HL-60 (cell line): ENCODE results near the gene ATXN7L2.
A peak's percentile ranks its signal among the peaks of the same experiment; 100 is the strongest.

ENCODE experiments used
- DNase-seq, 2 experiments: peaks; one replicate each; pipeline ENCODE4 v3.0.0-alpha.2; 2010 to 2020; ENCODE audit warnings: low read depth in 1 of 2, low spot score in 1 of 2
- H3K27ac ChIP-seq: fragments of 250-450 bp; sonication (Bioruptor Pico); replicated peaks from 2 replicates; pipeline ENCODE4 v1.5.1; 2020; ENCODE audit warnings: mild to moderate bottlenecking, moderate library complexity
- H3K27me3 ChIP-seq: fragments of 250-450 bp; sonication (Bioruptor Pico); 2 replicates; pipeline ENCODE4 v1.5.1; 2021; ENCODE audit warnings: mild to moderate bottlenecking, moderate library complexity; ENCODE audit not compliant: insufficient read depth, poor library complexity, severe bottlenecking
- H3K4me3 ChIP-seq: replicated peaks from 2 replicates; pipeline ENCODE4 v1.5.1; 2011; ENCODE audit warnings: mild to moderate bottlenecking, control low read depth, low read length; ENCODE audit not compliant: insufficient read depth
- CTCF ChIP-seq: IDR thresholded peaks from one replicate; pipeline ENCODE4 v1.5.1; 2011; ENCODE audit warnings: low read length, control low read depth, inconsistent platforms; ENCODE audit not compliant: insufficient read depth
- GABPA ChIP-seq: IDR thresholded peaks from 2 replicates; pipeline ENCODE4 v1.6.1; 2012; ENCODE audit warnings: low read depth
- POLR2AphosphoS5 ChIP-seq: IDR thresholded peaks from 2 replicates; pipeline ENCODE4 v1.6.1; 2012; ENCODE audit warnings: low read depth
- REST ChIP-seq: IDR thresholded peaks from 2 replicates; pipeline ENCODE4 v1.6.1; 2012; ENCODE audit warnings: low read depth; ENCODE audit not compliant: insufficient replicate concordance
- SPI1 ChIP-seq: IDR thresholded peaks from 2 replicates; pipeline ENCODE4 v1.6.1; 2012; ENCODE audit warnings: low read depth, mild to moderate bottlenecking, borderline replicate concordance

ATXN7L2 gene

GRCh38 chr1:109466452-109467300 lies 17.0 kb upstream of the ATXN7L2 start, which contains the start of gene SYPL2:
Gene SYPL2, plus strand, starts transcription at chr1:109466546. Its CDS starts 298 bp downstream, at chr1:109466844.
- Histone ChIP-seq H3K27me3 (peaks cover 64% of the 10 kb centered on the region), H3K4me3 (peak within 1 kb of the TSS; percentile 32), H3K27ac (no peak within 1 kb of the TSS)
- no peak for DNase-seq
- TF ChIP-seq REST (no peak), CTCF (no peak), GABPA (no peak), POLR2AphosphoS5 (no peak), SPI1 (no peak)

- Histone ChIP-seq H3K4me3 (no peak overlapping the region), H3K27me3 (peaks cover 64% of the 10 kb centered on the region), H3K27ac (no peak overlapping the region)
- no peak for DNase-seq
- TF ChIP-seq POLR2AphosphoS5 = no peak
- TF ChIP-seq GABPA = no peak
- TF ChIP-seq REST = no peak
- no peak for TF ChIP-seq SPI1
- no peak for TF ChIP-seq CTCF
These were observed 16.4 kb upstream of the ATXN7L2 start for GRCh38 chr1:109467301-109467777.

- TF ChIP-seq POLR2AphosphoS5 (no peak), GABPA (no peak), REST (no peak), SPI1 (no peak), CTCF (no peak)
- peaks cover 61% of the 10 kb centered on the region for H3K27me3 ChIP-seq
- H3K4me3 ChIP-seq = no peak overlapping the region
- no peak overlapping the region for H3K27ac ChIP-seq
- no peak for DNase-seq
These were observed 15.6 kb upstream of the ATXN7L2 start for GRCh38 chr1:109468061-109468460.
